DMS153 (cell line): ENCODE measurements around the gene ATG4A.

Experiments
- DNase-seq: peaks from one replicate; lab custom pipeline; 2025; lab: John Stamatoyannopoulos, UW

Gene ATG4A, protein sequence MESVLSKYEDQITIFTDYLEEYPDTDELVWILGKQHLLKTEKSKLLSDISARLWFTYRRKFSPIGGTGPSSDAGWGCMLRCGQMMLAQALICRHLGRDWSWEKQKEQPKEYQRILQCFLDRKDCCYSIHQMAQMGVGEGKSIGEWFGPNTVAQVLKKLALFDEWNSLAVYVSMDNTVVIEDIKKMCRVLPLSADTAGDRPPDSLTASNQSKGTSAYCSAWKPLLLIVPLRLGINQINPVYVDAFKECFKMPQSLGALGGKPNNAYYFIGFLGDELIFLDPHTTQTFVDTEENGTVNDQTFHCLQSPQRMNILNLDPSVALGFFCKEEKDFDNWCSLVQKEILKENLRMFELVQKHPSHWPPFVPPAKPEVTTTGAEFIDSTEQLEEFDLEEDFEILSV

DNA sequence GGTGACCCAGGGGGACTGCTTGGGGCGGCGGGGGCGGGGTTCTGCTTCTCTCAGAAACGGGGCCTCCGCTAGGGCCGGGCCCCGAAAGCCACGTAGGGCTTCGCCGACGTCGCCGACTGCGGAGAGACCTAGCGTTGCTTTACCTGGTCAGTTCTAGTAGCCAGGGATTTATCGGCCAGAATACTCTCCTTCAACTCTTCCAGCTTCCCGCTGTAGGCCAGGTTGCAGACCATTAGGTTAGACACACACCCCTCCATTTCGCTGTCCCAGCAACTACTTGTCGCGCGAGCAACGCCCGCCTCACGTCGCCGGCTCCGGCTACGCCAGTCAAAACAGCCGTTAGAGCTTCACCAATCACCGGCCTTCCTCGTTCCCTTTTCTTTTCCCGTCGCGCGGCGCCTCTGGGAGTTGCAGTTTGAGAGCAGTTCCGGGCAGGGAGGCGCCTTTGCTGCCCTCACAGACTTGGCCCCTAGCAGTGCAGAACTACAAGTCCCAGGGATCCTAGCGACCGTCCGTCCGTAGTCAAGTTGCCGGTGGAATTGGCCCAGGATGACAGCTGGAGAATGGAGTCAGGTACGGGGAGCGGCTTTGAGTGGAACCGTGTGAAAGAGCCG lies at the start of gene ATG4A, which contains the start of gene PSMD10:
ATG4A (plus strand) TSS at position 515 of the 614 bp plus-strand sequence; CDS start at position 564, 49 bp downstream.
PSMD10 (minus strand) TSS at position 279 of the 614 bp plus-strand sequence; CDS start at position 257, 22 bp downstream.
- DNase-seq = peak; percentile 90

DNA sequence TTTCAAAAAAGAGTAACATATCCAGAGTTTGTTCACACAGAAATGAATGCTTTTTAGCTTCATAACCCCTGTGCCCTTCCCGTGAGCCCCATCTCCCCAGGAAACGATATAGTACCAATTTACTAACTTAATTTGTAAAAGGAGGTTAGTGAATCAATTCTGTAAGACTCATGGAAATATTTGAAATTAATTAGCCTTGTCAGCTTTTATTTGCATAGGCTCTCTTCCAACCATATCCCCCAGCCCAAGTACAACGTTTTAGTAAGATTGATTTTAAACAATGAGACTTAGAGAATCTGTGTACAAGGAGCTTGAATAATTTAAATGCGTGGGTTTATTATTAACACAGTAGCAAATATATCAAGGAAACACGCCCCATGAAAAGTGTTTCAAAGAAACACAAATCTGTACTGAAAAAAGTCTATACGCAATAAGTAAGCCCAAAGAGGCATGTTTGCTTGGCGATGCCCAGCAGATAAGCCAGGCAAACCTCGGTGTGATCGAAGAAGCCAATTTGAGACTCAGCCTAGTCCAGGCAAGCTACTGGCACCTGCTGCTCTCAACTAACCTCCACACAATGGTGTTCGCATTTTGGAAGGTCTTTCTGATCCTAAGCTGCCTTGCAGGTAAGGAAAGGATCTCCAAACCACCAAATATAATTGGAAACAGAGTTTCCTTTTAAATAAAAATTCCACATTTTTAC lies 46.9 kb upstream of the ATG4A start, which contains the start of gene VSIG1:
VSIG1 (plus strand) TSS at position 512 of the 703 bp plus-strand sequence; CDS start at position 578, 66 bp downstream.
- DNase-seq = no peak

DNA sequence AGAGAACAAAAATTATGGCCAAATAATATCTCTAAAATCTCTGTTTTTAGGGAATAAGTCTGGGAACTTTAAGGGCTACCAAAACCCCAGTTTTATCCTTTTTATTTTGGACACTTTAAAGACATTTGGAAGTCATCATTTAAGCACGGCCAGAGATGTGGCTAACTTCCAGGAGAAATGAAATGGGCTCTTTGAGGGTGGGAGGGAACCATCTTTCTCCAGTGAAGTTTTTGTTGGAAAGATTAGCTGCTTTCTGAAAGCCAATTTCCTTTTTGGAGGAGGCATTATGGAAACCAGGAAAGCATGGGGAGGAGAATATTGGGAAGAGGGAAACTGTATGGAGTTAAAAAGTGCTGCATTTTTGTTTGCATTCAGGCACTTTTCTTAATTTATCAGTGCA lies 41.9 kb upstream of the ATG4A start:
- DNase-seq = no peak

DNA sequence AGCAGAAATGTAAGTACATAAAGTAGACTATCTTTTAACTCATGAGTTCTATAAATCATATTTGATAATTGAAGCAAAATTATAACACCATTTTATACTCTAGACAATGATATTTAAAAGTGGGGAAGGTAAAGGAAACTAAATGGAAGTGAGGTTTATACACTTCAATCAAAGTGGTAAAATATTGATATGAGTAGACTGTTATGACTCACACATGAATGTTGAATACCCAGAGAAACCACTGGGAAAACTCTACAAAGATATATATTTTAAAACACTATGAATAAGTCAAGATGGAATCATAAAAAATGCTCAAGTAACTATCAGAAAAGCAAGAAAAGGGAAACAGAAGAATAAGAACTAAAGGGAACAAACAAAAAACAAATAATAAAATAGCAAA lies 38.4 kb upstream of the ATG4A start:
- DNase-seq = no peak

- DNase-seq = no peak
These were observed 36.0 kb upstream of the ATG4A start for GRCh38 chrX:108055546-108055945.

GRCh38 chrX:108059801-108060200 lies 31.8 kb upstream of the ATG4A start:
- DNase-seq = no peak

DNA sequence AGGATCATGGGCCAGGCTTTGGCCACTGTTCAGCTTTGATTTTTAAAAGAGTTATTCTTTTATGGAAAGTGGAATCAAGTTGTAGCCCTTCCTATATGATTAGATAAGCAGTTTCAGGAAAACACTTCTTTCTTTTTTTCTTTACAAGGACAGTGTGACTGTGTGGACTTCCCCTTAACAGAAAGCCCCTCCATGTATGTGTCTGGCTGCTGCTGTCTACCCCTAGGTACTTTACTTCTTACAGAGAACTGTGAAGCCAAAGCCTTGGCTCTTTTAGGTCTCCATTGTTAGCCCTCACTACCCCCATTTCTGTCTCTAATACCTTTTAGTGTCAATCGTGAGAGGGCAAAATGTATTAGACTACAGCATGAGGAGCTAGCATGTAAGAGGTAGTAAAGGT lies 27.6 kb upstream of the ATG4A start:
- DNase-seq = no peak

DNA sequence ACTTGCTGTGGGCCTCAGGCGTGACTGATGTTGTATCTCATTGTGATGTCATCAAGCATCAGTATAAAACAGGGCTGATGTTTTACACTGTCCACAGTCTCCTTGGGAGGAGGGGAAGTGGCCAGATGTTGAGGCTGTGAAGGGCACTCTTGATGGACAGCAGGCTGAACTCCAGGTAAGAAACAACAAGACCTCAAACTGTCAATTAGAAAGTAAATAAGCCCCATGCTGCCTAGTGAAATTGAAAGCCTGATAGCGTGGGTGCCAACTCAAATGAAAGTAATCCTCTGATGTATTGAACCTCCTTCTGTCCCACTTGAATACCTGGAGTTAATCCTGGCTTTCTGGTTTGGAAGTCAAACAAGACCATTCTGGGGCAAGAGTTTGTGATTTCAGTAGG lies 27.0 kb upstream of the ATG4A start:
- no peak for DNase-seq

GRCh38 chrX:108068121-108068520 lies 23.5 kb upstream of the ATG4A start:
- no peak for DNase-seq

- DNase-seq = no peak
These were observed 20.7 kb upstream of the ATG4A start for GRCh38 chrX:108070891-108071290.

- DNase-seq = no peak
These were observed 20.0 kb upstream of the ATG4A start for GRCh38 chrX:108071578-108071977.

GRCh38 chrX:108072746-108073145 lies 18.8 kb upstream of the ATG4A start:
- no peak for DNase-seq

GRCh38 chrX:108081110-108081509 lies 10.5 kb upstream of the ATG4A start:
- DNase-seq = no peak

GRCh38 chrX:108087792-108088191 lies 3.8 kb upstream of the ATG4A start:
- DNase-seq = no peak

DNA sequence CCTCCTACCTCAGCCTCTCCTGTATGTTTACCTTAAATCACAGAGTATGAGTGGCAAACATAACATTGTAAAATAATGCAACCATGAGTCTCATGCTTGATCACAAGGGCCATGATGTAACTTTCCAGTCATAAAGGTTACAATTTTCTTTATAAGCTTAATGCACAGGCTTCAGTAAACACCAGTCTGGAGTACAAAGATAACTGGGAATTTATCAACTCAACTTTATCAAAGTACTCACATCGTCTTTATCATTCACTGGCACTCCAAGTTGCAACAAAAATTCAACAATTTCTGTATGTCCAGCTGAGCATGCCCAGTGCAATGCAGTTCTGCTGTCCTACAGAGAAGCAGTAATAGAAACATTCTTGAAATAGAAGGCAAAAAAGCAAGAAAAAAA lies 3.1 kb upstream of the ATG4A start:
- DNase-seq = no peak

DNA sequence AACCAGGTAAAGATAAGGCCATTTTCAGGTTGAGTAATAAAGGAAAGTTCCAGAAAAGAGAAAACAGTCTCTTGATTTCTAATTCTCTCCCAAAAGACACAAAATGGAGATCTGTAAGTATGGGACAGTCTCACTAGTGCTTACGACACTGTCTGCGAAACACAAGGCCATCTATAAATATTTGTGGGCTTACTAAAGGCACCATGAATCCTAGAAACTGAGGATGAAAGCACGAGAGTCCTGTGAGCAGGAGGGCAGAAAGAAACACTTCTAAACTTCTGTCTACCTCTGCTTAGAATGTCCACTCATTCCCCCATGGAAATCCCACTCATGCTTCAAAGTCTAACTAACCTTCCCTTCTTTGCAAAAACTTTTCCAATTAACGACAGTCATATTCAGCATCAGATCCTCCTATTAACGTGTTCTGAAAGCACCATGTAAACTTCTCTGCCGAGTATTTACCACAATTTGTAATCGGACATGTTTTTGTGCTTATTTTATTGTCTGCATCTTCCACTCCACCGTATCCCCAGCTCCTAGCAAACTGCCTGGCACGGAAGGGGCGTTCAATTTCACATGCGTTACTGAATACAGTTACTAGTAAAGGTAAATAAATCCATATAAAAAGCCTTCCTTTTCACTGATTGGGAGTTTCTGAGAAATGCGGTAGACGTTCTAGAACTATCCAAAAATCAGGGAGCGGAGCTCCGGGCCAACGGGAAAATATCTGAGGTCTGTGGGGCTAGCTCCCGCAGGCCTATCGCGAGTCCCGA lies 901 bp upstream of the ATG4A start:
- no peak for DNase-seq

DNA sequence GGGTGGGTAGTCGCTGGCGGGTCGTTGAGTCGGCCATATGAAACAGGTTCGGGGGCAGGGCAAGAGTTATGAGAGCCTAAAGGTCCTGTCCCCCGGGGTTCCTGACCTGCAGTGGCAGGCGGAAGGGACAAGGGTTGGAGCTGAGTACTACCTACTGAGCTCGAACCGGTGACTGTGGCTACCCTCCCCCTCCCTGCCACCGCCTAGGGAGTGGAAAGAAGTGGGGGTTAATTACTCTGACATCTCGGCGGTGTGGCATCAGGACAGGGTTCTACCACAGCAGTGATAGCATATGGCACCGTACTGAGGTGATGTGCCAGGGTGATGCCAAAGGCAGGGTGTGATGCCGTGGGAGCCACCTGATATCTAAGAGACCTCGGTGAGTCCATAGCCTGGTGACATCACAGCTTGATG lies 307 bp downstream of the ATG4A start:
- DNase-seq = no peak

GRCh38 chrX:108097380-108097779 lies 5.8 kb downstream of the ATG4A start:
- DNase-seq = no peak

GRCh38 chrX:108105473-108105872 lies 13.9 kb downstream of the ATG4A start:
- no peak for DNase-seq

DNA sequence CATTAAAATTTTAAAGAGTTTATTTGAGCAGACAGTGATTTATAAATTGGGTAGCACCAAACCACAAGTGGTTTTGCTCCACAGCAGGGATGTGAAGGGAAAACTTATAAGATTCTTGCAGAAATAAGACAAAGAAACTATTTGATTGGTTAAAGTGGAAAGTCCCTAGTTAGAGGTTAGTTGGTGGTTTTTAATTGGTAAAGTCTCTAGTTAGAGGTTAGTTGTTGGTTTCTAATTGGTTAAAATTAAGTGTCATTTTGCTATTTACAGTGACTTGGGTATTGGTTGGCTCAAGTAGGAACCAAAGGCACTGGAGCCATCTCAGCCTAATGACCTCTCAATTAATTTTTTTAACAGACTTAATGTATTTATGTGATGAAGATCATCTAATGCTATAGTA lies 23.0 kb downstream of the ATG4A start:
- no peak for DNase-seq

DNA sequence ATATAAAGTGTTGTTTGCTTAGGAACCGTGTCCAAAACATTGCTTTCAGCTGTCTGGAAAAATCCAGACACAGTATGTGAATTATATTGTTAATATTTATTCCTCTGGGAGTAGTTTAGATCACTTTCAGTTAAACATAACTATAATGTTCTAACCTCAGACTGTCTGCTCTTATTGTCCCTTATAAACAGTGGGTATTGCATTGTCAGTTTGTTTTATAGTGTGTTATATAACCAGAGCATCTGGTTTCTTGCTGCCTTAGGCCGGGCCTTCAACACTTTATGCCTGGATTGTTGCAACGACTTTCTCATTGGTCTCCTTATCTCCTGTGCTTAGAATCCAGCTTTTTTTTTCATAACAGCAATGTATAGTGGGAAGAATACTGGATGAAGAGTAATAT lies 26.4 kb downstream of the ATG4A start:
- DNase-seq = no peak

DNA sequence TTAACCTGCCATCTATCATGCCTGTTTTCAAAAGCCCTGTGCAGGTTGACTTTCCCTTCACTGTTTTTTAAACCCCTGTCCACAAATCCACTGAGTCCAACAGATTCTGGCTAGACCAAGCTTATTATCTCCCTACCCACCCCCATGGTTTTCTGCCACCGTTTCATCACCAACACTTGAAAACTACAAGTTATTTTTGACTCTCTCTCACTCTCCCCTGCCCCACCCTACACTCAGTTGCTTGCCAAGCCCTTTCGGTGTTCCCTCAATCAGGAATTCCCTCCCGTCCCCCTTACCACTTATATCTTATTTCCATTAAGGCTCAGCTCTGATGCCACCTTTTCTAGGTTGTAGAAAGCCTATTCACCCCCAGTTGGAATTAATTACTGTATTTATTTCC lies 29.7 kb downstream of the ATG4A start:
- no peak for DNase-seq
